Cardiac muscle cell (in vitro differentiated cells and primary cell): ENCODE results near the gene HOXD3. TPM values are rescaled to one million over a fixed set of nuclear protein-coding genes. Genes with fewer than 3 reads are reported as not detected.

Experiments used
- DNase-seq, 2 donors: peaks; one replicate each; pipeline versions ENCODE4 v3.0.0 to v3.0.0-alpha.2; 2010 to 2017; ENCODE audit warnings: low read depth in 1 of 2, low spot score in 1 of 2
- H3K27ac ChIP-seq: fragments of 200-600 bp; sonication (generic); 2 replicates; pipeline ENCODE4 v1.5.1; 2016
- H3K27me3 ChIP-seq: fragments of 200-600 bp; sonication (generic); 2 replicates; pipeline ENCODE4 v1.6.0; 2016; ENCODE audit warnings: control low read depth
- H3K36me3 ChIP-seq: fragments of 200-600 bp; sonication (generic); 2 replicates; pipeline ENCODE4 v1.5.1; 2016; ENCODE audit warnings: control low read depth
- H3K4me1 ChIP-seq: fragments of 200-600 bp; sonication (generic); 2 replicates; pipeline ENCODE4 v1.8.1; 2017; ENCODE audit warnings: low read depth, mild to moderate bottlenecking, mixed run types
- H3K4me3 ChIP-seq: fragments of 200-600 bp; sonication (generic); 2 replicates; pipeline ENCODE4 v1.5.1; 2016; ENCODE audit warnings: mild to moderate bottlenecking
- H3K9me3 ChIP-seq: fragments of 200-600 bp; sonication (generic); 2 replicates; pipeline ENCODE4 v1.5.1; 2017; ENCODE audit warnings: low read depth, mild to moderate bottlenecking, control low read depth
- polyA plus RNA-seq: library from polyadenylated mRNA; unstranded; fragments of >200 nt; fragmentation: Nextera tagmentation; extraction: Ambion mirVana; gene quantifications from 2 replicates; pipeline ENCODE4 v1.2.1, GENCODE V29; 2016
- total RNA-seq: library from RNA; depleted of rRNA; stranded (reverse); fragments of >200 nt; gene quantifications from 2 replicates; pipeline ENCODE4 v1.2.3, GENCODE V29; 2016
- TF ChIP-seq, protein P1 (sequence below): IDR thresholded peaks from 2 replicates; pipeline ENCODE4 v1.5.1; 2012; ENCODE audit warnings: low read depth, mild to moderate bottlenecking, low read length

The HOXD3 gene
- total and polyA plus RNA-seq, 2 experiments from 2014 or later: 0.12 TPM; not detected in 1

DNA sequence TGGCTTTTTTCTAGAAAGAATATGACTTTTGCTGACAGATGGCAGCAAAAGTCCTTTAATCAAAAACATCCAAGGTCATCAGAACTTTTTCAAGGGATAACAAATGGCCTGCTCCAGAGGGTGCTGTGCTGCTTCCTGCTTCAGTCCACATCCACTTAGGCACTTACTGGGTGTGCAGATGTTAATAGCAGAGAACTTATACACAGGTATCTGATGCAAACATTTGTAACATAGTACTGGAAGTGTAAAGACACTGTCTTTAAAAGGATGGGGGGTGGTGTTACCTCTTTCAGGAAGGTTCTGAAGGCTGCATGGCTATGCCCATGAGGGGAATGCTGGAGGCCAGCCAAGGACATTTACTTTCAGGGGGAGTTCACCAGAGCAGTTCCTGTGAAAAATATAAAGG lies 22.1 kb upstream of the HOXD3 start:
- no peak overlapping the region for H3K4me3 ChIP-seq
- TF ChIP-seq, protein P1, sequence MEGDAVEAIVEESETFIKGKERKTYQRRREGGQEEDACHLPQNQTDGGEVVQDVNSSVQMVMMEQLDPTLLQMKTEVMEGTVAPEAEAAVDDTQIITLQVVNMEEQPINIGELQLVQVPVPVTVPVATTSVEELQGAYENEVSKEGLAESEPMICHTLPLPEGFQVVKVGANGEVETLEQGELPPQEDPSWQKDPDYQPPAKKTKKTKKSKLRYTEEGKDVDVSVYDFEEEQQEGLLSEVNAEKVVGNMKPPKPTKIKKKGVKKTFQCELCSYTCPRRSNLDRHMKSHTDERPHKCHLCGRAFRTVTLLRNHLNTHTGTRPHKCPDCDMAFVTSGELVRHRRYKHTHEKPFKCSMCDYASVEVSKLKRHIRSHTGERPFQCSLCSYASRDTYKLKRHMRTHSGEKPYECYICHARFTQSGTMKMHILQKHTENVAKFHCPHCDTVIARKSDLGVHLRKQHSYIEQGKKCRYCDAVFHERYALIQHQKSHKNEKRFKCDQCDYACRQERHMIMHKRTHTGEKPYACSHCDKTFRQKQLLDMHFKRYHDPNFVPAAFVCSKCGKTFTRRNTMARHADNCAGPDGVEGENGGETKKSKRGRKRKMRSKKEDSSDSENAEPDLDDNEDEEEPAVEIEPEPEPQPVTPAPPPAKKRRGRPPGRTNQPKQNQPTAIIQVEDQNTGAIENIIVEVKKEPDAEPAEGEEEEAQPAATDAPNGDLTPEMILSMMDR: no peak
- no peaks in the 10 kb centered on the region for H3K36me3 ChIP-seq
- no peaks in the 10 kb centered on the region for H3K9me3 ChIP-seq
- H3K27me3 ChIP-seq: peaks cover 100% of the 10 kb centered on the region
- no peaks in the 10 kb centered on the region for H3K4me1 ChIP-seq
- H3K27ac ChIP-seq: no peak overlapping the region
- no peak for DNase-seq

DNA sequence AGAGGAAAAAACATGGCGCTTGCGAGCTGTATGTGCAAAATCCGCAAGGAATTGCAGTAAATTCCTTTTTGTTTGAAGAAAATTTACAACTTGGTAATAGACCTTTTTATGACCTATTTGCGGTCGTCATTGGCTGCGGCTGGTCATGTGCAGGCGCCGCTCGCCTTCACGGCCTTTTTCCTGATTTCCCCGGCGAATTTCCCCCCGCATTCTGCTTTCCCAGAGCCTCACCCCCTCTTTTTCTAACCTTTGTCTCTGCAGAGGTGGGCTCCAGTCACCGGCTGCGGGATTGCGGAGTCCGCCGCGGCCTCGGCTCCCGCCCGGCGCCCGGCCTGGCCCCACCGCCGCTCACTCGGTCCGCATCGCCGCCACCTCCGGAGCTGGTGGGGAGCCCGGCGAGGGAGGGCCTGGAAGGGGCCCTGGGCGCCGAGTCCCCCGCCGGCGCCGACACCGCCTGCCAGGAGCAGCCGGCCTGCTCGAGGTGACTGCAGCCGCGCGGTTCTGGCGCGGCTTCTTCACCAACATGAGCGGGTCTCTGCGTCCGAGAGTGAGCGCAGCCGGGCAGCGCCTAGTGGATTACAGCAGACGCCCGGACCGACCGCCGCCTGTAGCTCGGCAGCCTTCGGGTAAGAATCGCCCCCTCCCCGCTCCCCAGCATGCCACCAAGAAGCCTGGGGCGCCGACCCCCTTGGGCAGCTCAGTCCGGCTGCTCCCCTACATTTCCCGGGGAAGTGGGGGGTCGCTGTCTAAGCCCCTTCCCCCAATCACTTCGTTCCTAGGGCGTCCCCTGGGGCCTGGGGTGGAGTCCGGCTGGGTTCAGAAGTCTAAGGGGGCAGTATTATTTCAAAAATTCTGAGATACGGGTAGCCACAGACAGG lies 20.5 kb upstream of the HOXD3 start:
- TF ChIP-seq, protein P1: no peak
- no peaks in the 10 kb centered on the region for H3K4me1 ChIP-seq
- H3K36me3 ChIP-seq: no peaks in the 10 kb centered on the region
- DNase-seq: peak; percentile 25 to 59
- peaks cover 100% of the 10 kb centered on the region for H3K27me3 ChIP-seq
- H3K4me3 ChIP-seq: peak overlapping the region; percentile 27
- no peaks in the 10 kb centered on the region for H3K9me3 ChIP-seq
- no peak overlapping the region for H3K27ac ChIP-seq

DNA sequence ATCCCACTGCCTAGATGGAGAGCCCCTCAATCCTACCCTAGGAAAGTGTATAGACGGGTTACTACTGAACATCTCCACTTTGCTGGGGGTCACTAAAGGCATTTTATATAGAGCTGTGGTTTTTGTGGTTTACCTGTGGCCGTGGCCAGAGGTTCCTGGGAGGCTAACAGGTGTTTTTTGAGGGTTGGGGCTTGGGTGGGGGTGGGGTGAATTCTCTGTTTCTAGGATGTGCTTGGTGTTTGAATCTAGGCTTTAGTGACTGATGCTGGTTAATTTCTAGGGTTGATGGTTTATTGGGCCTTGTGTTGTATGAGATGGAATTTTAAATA lies 19.9 kb upstream of the HOXD3 start:
- Histone ChIP-seq H3K36me3 (no peaks in the 10 kb centered on the region), H3K27me3 (peaks cover 100% of the 10 kb centered on the region), H3K4me3 (peak overlapping the region; percentile 27), H3K27ac (no peak overlapping the region), H3K4me1 (no peaks in the 10 kb centered on the region), H3K9me3 (no peaks in the 10 kb centered on the region)
- TF ChIP-seq, protein P1: no peak
- no peak for DNase-seq

DNA sequence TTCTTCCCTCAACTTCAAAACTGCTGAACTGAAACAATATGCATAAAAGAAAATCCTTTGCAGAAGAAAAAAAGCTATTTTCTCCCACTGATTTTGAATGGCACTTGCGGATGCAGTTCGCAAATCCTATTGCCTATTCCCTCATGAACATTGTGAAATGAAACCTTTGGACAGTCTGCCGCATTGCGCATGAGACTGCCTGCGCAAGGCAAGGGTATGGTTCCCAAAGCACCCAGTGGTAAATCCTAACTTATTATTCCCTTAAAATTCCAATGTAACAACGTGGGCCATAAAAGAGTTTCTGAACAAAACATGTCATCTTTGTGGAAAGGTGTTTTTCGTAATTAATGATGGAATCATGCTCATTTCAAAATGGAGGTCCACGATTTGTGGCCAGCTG lies 19.2 kb upstream of the HOXD3 start:
- Histone ChIP-seq H3K4me1 (no peaks in the 10 kb centered on the region), H3K27ac (no peak overlapping the region), H3K36me3 (no peaks in the 10 kb centered on the region), H3K4me3 (no peak overlapping the region), H3K27me3 (peaks cover 100% of the 10 kb centered on the region), H3K9me3 (no peaks in the 10 kb centered on the region)
- TF ChIP-seq, protein P1: no peak
- no peak for DNase-seq

DNA sequence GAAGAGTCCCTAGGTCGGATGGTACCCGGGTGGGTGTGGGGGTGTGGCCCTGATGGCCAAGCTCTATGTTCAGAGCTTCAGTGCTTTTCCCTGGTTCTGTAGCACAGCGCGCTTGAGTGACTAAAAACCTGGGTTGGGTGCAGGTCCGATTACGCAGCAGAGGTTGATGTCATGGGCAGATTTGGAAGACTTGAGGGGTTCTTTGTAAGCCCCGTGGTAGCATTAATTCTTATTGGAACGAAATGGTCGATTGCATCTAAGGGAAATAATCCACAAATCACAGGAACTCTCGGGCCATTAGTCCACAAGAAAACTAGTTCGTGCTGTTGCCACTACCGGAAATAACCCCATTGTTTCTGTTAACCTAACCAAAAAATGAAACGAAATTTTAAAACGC lies 18.6 kb upstream of the HOXD3 start:
- no peaks in the 10 kb centered on the region for H3K36me3 ChIP-seq
- DNase-seq: no peak
- no peaks in the 10 kb centered on the region for H3K9me3 ChIP-seq
- TF ChIP-seq, protein P1: no peak
- H3K4me1 ChIP-seq: no peaks in the 10 kb centered on the region
- H3K27me3 ChIP-seq: peaks cover 100% of the 10 kb centered on the region
- no peak overlapping the region for H3K27ac ChIP-seq
- H3K4me3 ChIP-seq: no peak overlapping the region
